HepG2 (cell line): ENCODE data around the gene NIP7. TPM values are rescaled to one million over a fixed set of nuclear protein-coding genes. Genes with fewer than 3 reads are reported as not detected.

ENCODE experiments used
- BCL6 ChIP-seq: IDR thresholded peaks from 2 replicates; pipeline ENCODE4 v1.6.1; 2016; ENCODE audit warnings: missing genetic modification reagents, missing compliant biosample characterization
- SAP130 ChIP-seq: IDR thresholded peaks from 2 replicates; pipeline ENCODE4 v1.6.1; 2016; ENCODE audit warnings: low read depth
- SATB2 ChIP-seq: sonication (generic); formaldehyde crosslinking; IDR thresholded peaks from 2 replicates; pipeline ENCODE4 v1.5.0; 2020; ENCODE audit warnings: missing genetic modification reagents
- THAP9 ChIP-seq: sonication (generic); formaldehyde crosslinking; IDR thresholded peaks from 2 replicates; pipeline ENCODE4; 2020; ENCODE audit warnings: missing genetic modification reagents, mild to moderate bottlenecking, borderline replicate concordance
- ZBTB14 ChIP-seq: sonication (generic); formaldehyde crosslinking; IDR thresholded peaks from 2 replicates; pipeline ENCODE4 v1.4.0; 2020; ENCODE audit warnings: missing genetic modification reagents
- ZBTB40 ChIP-seq, 2 experiments: fragments of 450-650 bp in 1 of 2; sonication (generic) in 1 of 2; formaldehyde crosslinking in 1 of 2; IDR thresholded peaks; 2 replicates each; pipeline versions ENCODE4 v1.6.1 to v1.8.0; 2016 to 2022; ENCODE audit warnings: antibody characterized with exemption in 1 of 2, mild to moderate bottlenecking in 1 of 2, missing genetic modification reagents in 1 of 2
- ZBTB49 ChIP-seq: sonication (generic); formaldehyde crosslinking; IDR thresholded peaks from 2 replicates; pipeline ENCODE4 v1.4.0; 2020; ENCODE audit warnings: missing genetic modification reagents, borderline replicate concordance
- ZXDC ChIP-seq: sonication (generic); formaldehyde crosslinking; IDR thresholded peaks from 2 replicates; pipeline ENCODE4 v1.5.0; 2020; ENCODE audit warnings: mild to moderate bottlenecking, missing genetic modification reagents
- polyA plus RNA-seq, 8 experiments: library from polyadenylated mRNA; depleted of rRNA in 3 of 8; stranded (reverse) in 7 of 8; unstranded in 1 of 8; fragments of >200 nt; fragmentation: Illumina TruSeq in 4 of 8; extraction: Trizol in 4 of 8; gene quantifications; 2 replicates each; pipeline versions ENCODE4 v1.2.1 to v1.2.3, GENCODE V29; 2011 to 2016; ENCODE audit warnings: low read depth in 4 of 8, missing spikeins in 1 of 8, mixed read lengths in 1 of 8; ENCODE audit not compliant: insufficient read depth in 1 of 8
- total RNA-seq, 5 experiments: library from RNA; depleted of rRNA; stranded (reverse); fragments of >200 nt; fragmentation: Illumina TruSeq; extraction: Trizol; gene quantifications; 2 replicates each; pipeline ENCODE4 v1.2.3, GENCODE V29; 2016; ENCODE audit warnings: low read depth in 1 of 5

Gene NIP7
- total and polyA plus RNA-seq, 2 of the 13 experiments (the other 11 are each of a cell fraction or from before 2014, with no cell fraction given) = 15.3 to 114 TPM

- TF ChIP-seq THAP9 (CRISPR knock-in tag) = peak; percentile 86; the same call in 1 of the 2 replicates
- peak; percentile 94 for TF ChIP-seq SAP130 (CRISPR knock-in tag)
- no peak for TF ChIP-seq ZBTB40 (IDR thresholded peaks at IDR 0.05)
- TF ChIP-seq ZBTB40 (CRISPR knock-in tag; IDR thresholded peaks at IDR 0.05) = peak; percentile 78
- peak; percentile 74 for TF ChIP-seq BCL6 (CRISPR knock-in tag)
- 0 out of 2 replicates have a peak, but pooled peaks have one; percentile 52 for TF ChIP-seq ZBTB49
- TF ChIP-seq ZXDC = no peak; the same call in 1 of the 2 replicates
- TF ChIP-seq ZBTB14 (CRISPR knock-in tag) = no peak
- TF ChIP-seq SATB2 (CRISPR knock-in tag) = 0 out of 2 replicates have a peak, but pooled peaks have one; percentile 24
Measured at GRCh38 chr16:69330286-69331109, 9.1 kb upstream of the NIP7 start, which contains the start of gene PDF (continued).
